Epidermal melanocyte (primary cell): ENCODE data around the gene ADAMTSL1.

ENCODE experiments used
- DNase-seq: peaks from one replicate; pipeline ENCODE4 v3.0.0; 2011; ENCODE audit warnings: low spot score; ENCODE audit not compliant: insufficient read length

Gene ADAMTSL1

GRCh38 chr9:18555105-18555883, 81.3 kb downstream of the ADAMTSL1 start:
- DNase-seq, result no peak

GRCh38 chr9:18564018-18564880, 90.3 kb downstream of the ADAMTSL1 start:
- no peak for DNase-seq

GRCh38 chr9:18566121-18566520, 92.2 kb downstream of the ADAMTSL1 start:
- DNase-seq, result no peak

- DNase-seq, result no peak
Measured at GRCh38 chr9:18568973-18569372, 95.0 kb downstream of the ADAMTSL1 start.

GRCh38 chr9:18569941-18570630, 96.1 kb downstream of the ADAMTSL1 start:
- no peak for DNase-seq

- DNase-seq, result no peak
Measured at GRCh38 chr9:18573021-18573556, 99.1 kb downstream of the ADAMTSL1 start.

GRCh38 chr9:18575686-18576085, 101.7 kb downstream of the ADAMTSL1 start:
- no peak for DNase-seq

- no peak for DNase-seq
Measured at GRCh38 chr9:18579536-18579935, 105.6 kb downstream of the ADAMTSL1 start.

- DNase-seq, result no peak
Measured at GRCh38 chr9:18580151-18580550, 106.2 kb downstream of the ADAMTSL1 start.

- DNase-seq, result no peak
Measured at GRCh38 chr9:18585996-18586395, 112.0 kb downstream of the ADAMTSL1 start.

GRCh38 chr9:18588002-18588401, 114.0 kb downstream of the ADAMTSL1 start:
- no peak for DNase-seq

- DNase-seq, result no peak
Measured at GRCh38 chr9:18591261-18591660, 117.3 kb downstream of the ADAMTSL1 start.

GRCh38 chr9:18594837-18595236, 120.9 kb downstream of the ADAMTSL1 start:
- no peak for DNase-seq

GRCh38 chr9:18595597-18595996, 121.6 kb downstream of the ADAMTSL1 start:
- DNase-seq, result no peak

GRCh38 chr9:18596920-18597319, 123.0 kb downstream of the ADAMTSL1 start:
- DNase-seq, result no peak

- no peak for DNase-seq
Measured at GRCh38 chr9:18598969-18599368, 125.0 kb downstream of the ADAMTSL1 start.

GRCh38 chr9:18601026-18601425, 127.1 kb downstream of the ADAMTSL1 start:
- no peak for DNase-seq

- DNase-seq, result no peak
Measured at GRCh38 chr9:18601956-18602355, 128.0 kb downstream of the ADAMTSL1 start.

- no peak for DNase-seq
Measured at GRCh38 chr9:18604767-18605730, 131.1 kb downstream of the ADAMTSL1 start.

- DNase-seq, result no peak
Measured at GRCh38 chr9:18605766-18606180, 131.8 kb downstream of the ADAMTSL1 start.
